ENCODE measurements around the gene ABL2.

GRCh38 chr1:179115181-179115580 is 114.3 kb downstream of the ABL2 start:
- no peak for TF ChIP-seq EZH2 (IDR thresholded peaks at IDR 0.05; ENCODE audit: borderline replicate concordance, low read depth, low read length, poor library complexity, severe bottlenecking)
- no peak for TF ChIP-seq CTCF (conservative IDR thresholded peaks at IDR 0.05; ENCODE audit: low read depth, low read length)

Measured in A673 (cell line).